Gastrocnemius medialis (tissue), 4 donors: Measurements from ENCODE around the gene MS4A4A.

Experiments
- POLR2A ChIP-seq, 2 donors: fragments of 450-650 bp; IDR thresholded peaks; one replicate each; pipeline ENCODE4 v1.6.1; 2017; ENCODE audit warnings: antibody characterized with exemption in 2 of 2, mild to moderate bottlenecking in 2 of 2, moderate library complexity in 2 of 2
- TF ChIP-seq, protein P1 (sequence below), 5 experiments: fragments of 450-650 bp in 3 of 5; fragments of 200-600 bp in 2 of 5; sonication (generic) in 2 of 5; IDR thresholded peaks in 4 of 5; conservative IDR thresholded peaks in 1 of 5; 1 replicate in 4 of 5; 2 replicates in 1 of 5; pipeline ENCODE4 v1.5.1; 2016 to 2019; ENCODE audit warnings: antibody characterized with exemption in 5 of 5, mild to moderate bottlenecking in 3 of 5, moderate library complexity in 3 of 5

DNA sequence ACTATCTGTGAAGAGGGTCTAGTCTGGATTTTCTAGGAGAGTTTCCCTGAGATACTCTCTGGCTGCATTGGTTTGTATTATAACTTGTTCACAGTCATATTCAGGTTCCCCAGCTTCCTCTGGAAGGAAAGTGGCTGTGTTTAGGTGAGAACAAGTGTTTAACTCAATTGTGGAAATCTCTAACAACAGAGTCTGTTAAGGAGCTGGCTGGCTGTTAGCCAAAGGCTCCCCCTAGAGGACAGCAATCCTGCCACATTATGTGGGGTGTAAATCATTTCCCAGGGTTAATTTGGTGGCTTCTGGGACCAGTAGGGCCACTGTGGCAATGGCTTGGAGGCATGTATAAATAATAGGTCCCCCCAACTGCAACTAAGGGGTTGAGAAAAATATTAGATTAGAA is 65.0 kb downstream of the MS4A4A start:
- TF ChIP-seq, protein P1, sequence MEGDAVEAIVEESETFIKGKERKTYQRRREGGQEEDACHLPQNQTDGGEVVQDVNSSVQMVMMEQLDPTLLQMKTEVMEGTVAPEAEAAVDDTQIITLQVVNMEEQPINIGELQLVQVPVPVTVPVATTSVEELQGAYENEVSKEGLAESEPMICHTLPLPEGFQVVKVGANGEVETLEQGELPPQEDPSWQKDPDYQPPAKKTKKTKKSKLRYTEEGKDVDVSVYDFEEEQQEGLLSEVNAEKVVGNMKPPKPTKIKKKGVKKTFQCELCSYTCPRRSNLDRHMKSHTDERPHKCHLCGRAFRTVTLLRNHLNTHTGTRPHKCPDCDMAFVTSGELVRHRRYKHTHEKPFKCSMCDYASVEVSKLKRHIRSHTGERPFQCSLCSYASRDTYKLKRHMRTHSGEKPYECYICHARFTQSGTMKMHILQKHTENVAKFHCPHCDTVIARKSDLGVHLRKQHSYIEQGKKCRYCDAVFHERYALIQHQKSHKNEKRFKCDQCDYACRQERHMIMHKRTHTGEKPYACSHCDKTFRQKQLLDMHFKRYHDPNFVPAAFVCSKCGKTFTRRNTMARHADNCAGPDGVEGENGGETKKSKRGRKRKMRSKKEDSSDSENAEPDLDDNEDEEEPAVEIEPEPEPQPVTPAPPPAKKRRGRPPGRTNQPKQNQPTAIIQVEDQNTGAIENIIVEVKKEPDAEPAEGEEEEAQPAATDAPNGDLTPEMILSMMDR (IDR thresholded peaks at IDR 0.05 in 4 of 5, conservative IDR thresholded peaks at IDR 0.05 in 1 of 5): no peak
- TF ChIP-seq POLR2A (IDR thresholded peaks at IDR 0.05): no peak
